ENCODE data around the gene LHFPL6.

- TF ChIP-seq CTCF (conservative IDR thresholded peaks at IDR 0.05) (no peak), EZH2 (IDR thresholded peaks at IDR 0.05; ENCODE audit: low read depth) (no peak)
These were observed 272.5 kb downstream of the LHFPL6 start for GRCh38 chr13:39330504-39330903.

Measured in PC-9 (cell line).